Mucosa of descending colon (tissue), 3 donors: ENCODE data around the gene SLC35F6. TPM values are rescaled to one million over a fixed set of nuclear protein-coding genes. Genes with fewer than 3 reads are reported as not detected.
A peak's percentile ranks its signal among the peaks of the same experiment; 100 is the strongest.

Source experiments
- ATAC-seq: fragments of 200-7000 bp; cut with Tn5 transposase; one replicate; pipeline ENCODE4 v1.9.1; 2020; ENCODE audit warnings: mild to moderate bottlenecking, moderate library complexity
- DNase-seq, 3 donors: peaks; one replicate each; pipeline ENCODE4 v3.0.0-alpha.2; 2020
- H3K36me3 ChIP-seq: fragments of 200-600 bp; one replicate; pipeline ENCODE4 v1.8.0; 2021; ENCODE audit warnings: low read depth, mild to moderate bottlenecking
- H3K4me1 ChIP-seq: fragments of 200-600 bp; one replicate; pipeline ENCODE4 v1.8.0; 2021; ENCODE audit warnings: low read depth, mild to moderate bottlenecking
- H3K4me3 ChIP-seq: fragments of 200-600 bp; one replicate; pipeline ENCODE4 v1.8.0; 2021; ENCODE audit warnings: mild to moderate bottlenecking
- H3K9me3 ChIP-seq: fragments of 200-600 bp; one replicate; pipeline ENCODE4 v1.8.0; 2021; ENCODE audit warnings: mild to moderate bottlenecking
- intact Hi-C, 2 donors: fragments of 100-400 bp; cut with DNase I in 1 of 2; cut with micrococcal nuclease in 1 of 2; formaldehyde crosslinking; loops; one replicate each; pipeline versions ENCODE4 v1.11.0 to v1.11.1; 2022; cut with DNase I, micrococcal nuclease
- total RNA-seq, 3 donors: library from RNA; stranded (reverse); fragmentation: NEBNext Ultra II Directional in 2 of 3; extraction: Animal tissue kit (Norgen Biotek cat#: 25700) in 2 of 3; gene quantifications; one replicate each; pipeline versions ENCODE4 v1.2.1 to v1.2.4, GENCODE V29; 2021 to 2023
- TF ChIP-seq, protein P1 (sequence below): fragments of 200-600 bp; IDR thresholded peaks from one replicate; pipeline ENCODE4 v1.8.0; 2022; ENCODE audit warnings: antibody characterized with exemption, mild to moderate bottlenecking
- donor health status: DM: no; HTN: no; CAD: no; lungs with moderate emphysema.
- donor health status: DM: no; HTN: no; CAD: no.
- donor health status: DM: no; HTN: yes; CAD: no.

SLC35F6 gene
- total RNA-seq, 3 donors from 2014 or later, result 27.4 to 33.4 (median 33.3) TPM

DNA sequence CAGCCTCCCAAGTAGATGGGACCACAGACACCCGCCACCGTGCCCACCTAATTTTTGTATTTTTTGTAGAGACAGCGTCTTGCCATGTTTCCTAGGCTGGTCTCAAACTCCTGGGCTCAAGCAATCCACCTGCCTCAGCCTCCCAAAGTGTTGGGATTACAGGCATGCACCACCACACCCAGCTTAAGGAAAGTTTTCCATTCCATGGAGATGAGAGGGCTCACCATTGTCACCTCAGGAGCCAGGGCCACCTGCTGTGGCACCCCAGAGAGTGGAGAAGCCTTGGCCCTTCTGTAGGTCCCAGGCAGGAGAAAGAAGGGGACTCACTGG, 4.6 kb downstream of the SLC35F6 start:
- intact Hi-C loops, result no loop called here
- Histone ChIP-seq H3K4me1 (peaks cover 43% of the 10 kb centered on the region), H3K36me3 (no peaks in the 10 kb centered on the region), H3K4me3 (no peak overlapping the region), H3K9me3 (no peaks in the 10 kb centered on the region)
- no peak for ATAC-seq
- no peak for DNase-seq
- TF ChIP-seq, protein P1, sequence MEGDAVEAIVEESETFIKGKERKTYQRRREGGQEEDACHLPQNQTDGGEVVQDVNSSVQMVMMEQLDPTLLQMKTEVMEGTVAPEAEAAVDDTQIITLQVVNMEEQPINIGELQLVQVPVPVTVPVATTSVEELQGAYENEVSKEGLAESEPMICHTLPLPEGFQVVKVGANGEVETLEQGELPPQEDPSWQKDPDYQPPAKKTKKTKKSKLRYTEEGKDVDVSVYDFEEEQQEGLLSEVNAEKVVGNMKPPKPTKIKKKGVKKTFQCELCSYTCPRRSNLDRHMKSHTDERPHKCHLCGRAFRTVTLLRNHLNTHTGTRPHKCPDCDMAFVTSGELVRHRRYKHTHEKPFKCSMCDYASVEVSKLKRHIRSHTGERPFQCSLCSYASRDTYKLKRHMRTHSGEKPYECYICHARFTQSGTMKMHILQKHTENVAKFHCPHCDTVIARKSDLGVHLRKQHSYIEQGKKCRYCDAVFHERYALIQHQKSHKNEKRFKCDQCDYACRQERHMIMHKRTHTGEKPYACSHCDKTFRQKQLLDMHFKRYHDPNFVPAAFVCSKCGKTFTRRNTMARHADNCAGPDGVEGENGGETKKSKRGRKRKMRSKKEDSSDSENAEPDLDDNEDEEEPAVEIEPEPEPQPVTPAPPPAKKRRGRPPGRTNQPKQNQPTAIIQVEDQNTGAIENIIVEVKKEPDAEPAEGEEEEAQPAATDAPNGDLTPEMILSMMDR, result no peak

DNA sequence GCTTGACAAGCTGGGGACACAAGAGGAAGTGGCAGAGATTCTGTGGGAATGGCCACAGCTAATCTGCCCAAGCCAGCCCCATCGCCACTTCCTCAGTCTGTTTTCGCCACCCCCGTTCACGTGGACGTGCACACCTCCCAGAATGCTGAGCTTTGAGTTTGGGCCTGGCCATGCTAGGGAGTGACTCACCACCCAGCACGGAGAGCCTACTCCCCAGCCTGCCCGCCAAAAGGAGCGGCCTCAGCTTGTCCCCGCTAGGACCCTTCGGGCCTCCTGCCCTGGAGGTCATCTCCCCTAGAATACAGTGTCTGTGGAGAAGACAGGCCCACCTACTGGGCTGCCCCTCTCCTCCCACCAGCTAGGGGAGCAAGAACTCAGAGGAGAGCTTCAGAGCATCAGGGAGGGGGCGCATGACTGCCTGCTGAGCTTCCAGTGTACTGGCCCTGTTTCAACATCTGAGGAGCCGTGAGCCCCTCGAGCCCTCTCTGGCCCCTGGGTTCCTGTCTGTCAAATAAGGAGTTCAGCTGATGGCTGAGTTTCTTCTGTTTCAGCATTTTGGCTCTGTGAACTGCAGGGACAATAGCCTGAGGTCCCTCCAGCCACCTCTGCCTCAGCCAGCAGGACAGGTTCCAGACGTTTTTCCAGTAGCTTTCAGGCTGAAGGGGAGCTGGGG, 5.1 kb downstream of the SLC35F6 start:
- no peak overlapping the region for H3K4me3 ChIP-seq
- DNase-seq, result peak; percentile 65 to 81 (median 65)
- no peaks in the 10 kb centered on the region for H3K36me3 ChIP-seq
- intact Hi-C loops, result no loop called here
- TF ChIP-seq, protein P1, result no peak
- peak; percentile 39 for ATAC-seq
- H3K4me1 ChIP-seq, result peaks cover 43% of the 10 kb centered on the region
- H3K9me3 ChIP-seq, result no peaks in the 10 kb centered on the region

DNA sequence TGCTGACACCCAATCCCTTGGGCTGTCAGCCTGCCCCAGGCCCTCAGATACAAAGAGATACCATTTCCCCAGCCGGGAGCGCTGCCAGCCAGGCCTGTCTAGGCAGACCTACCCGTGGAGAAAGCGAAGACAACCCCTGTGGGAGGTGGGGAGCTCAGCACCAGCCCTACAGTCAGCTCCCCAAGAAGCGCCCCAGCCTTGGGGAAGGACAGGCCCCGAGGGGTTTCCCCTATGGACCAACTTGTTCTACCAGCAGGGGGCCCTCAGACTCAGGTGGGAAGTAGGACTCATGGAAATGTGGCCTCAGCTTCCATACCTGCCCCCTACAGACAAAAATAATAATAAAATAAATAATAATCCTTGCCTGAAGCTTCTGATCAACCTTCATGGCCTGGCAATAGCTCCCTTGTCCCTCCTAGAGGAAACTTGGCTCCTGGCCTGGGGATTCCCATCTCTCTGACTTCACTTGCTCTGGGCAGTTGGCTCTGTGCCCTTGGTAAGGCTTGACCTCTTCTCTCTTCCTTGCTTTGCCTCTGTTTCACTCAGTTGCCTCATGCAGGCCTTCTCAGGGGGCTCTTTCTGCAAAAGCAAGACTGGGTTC, 7.0 kb downstream of the SLC35F6 start:
- no peaks in the 10 kb centered on the region for H3K36me3 ChIP-seq
- DNase-seq (peak; percentile 48 to 70 (median 56)), ATAC-seq (peak; percentile 7)
- TF ChIP-seq, protein P1, result no peak
- no peak overlapping the region for H3K4me3 ChIP-seq
- peaks cover 34% of the 10 kb centered on the region for H3K4me1 ChIP-seq
- intact Hi-C loops, result no loop called here
- no peaks in the 10 kb centered on the region for H3K9me3 ChIP-seq

DNA sequence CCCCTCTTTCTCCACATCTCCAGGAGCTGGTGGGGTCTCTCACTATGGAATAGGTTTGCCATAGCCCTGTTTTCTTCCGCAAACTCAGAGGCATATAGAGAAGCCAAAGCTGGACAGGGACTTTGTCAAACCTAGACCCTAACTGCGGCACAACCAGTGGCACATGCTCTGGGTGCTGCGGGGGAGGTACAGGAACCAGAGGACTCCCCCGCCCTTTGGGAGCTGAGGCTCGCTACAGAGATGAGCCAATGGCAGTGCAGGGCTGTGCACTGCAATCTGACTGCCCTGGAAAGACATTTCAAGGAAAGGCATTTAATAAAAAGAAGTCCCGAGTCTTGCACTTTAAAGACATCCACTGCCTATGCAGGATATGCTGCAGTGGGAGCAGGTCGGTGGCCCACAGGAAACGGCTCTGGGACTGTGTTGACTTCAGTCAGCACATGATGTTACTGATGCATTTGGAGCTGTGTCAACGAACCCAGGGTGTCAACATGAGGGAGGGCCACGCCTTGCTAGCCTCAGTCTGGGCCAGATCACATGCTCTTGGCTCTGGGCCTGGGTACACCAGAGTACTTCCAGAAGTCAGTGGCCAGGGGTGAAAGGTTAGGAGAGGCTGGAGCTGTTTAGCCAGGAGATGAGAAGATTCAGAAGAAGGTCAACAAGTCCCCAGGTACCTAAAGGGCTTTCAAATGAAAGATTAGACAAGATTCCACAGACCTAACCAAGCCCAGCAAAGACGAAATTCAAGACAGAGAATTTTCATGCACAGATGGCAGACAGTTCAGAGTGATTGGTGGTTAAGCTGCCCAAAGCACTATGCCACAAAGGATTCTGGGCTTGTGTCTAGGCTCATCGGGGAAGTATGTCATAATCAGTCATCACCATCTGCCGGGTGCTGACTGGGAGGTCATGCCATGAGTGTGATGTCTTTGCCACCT, 8.2 kb downstream of the SLC35F6 start:
- no peak overlapping the region for H3K4me3 ChIP-seq
- no peaks in the 10 kb centered on the region for H3K36me3 ChIP-seq
- H3K9me3 ChIP-seq, result no peaks in the 10 kb centered on the region
- intact Hi-C loops, result no loop called here
- peak; percentile 93 for ATAC-seq
- TF ChIP-seq, protein P1, result no peak
- DNase-seq, result peak; percentile 86 to 96 (median 90)
- peaks cover 29% of the 10 kb centered on the region for H3K4me1 ChIP-seq

DNA sequence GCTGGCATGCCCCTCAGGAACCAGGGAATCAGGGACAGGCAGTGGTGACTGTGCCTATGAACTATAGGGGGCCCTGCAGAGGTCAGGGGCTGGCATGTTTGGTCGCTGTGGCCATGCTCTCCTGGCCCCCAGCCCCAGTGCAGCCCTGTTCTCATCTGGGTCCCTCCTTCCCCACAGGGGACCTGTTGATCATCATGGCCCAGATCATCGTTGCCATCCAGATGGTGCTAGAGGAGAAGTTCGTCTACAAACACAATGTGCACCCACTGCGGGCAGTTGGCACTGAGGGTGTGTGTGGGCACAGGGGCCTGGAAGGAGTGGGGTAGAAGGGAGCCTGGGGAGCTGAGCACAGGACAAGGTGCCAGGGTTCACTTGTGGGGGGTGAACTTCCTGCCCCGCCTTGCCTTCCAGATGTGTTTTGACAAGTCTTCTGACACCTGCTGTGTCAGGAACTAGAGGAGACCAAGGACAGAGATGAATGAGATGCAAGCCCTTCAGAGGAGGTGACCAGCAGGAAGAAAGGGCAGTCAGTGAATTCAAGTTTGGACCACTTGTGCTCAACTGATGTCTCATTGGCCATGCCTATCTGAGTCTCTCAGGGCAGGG, 12.2 kb downstream of the SLC35F6 start:
- Histone ChIP-seq H3K4me3 (no peak overlapping the region), H3K4me1 (peaks cover 29% of the 10 kb centered on the region), H3K9me3 (no peaks in the 10 kb centered on the region), H3K36me3 (no peaks in the 10 kb centered on the region)
- TF ChIP-seq, protein P1, result no peak
- intact Hi-C loops, result no loop called here
- no peak for ATAC-seq
- no peak for DNase-seq
